Keratinocyte (primary cell): Measurements from ENCODE around the gene MAP7D2. TPM values are rescaled to one million over a fixed set of nuclear protein-coding genes. Genes with fewer than 3 reads are reported as not detected.

Experiments used
- DNase-seq: peaks from one replicate; pipeline ENCODE4 v3.0.0-alpha.2; 2011; ENCODE audit warnings: low read depth, missing footprints, low spot score
- FAIRE-seq: peaks from 2 replicates; lab custom pipeline; 2011; peaks lifted over from hg19 to GRCh38; lab: Jason Lieb, UNC
- H2AFZ ChIP-seq: 2 replicates; pipeline ENCODE4 v1.6.0; 2012; ENCODE audit warnings: low read length, control low read depth, inconsistent platforms; ENCODE audit not compliant: control insufficient read depth
- H3K27ac ChIP-seq: 2 replicates; pipeline ENCODE4 v1.5.1; 2011; ENCODE audit warnings: low read length; ENCODE audit not compliant: control insufficient read depth, insufficient read depth
- H3K27me3 ChIP-seq: 3 replicates; pipeline ENCODE4 v1.6.0; 2011; ENCODE audit warnings: low read length; ENCODE audit not compliant: control insufficient read depth, insufficient read depth; ENCODE audit errors: extremely low read depth
- H3K36me3 ChIP-seq, 2 experiments: 2 replicates in 1 of 2; 3 replicates in 1 of 2; pipeline ENCODE4 v1.5.1; 2011; ENCODE audit warnings: low read length in 2 of 2, mild to moderate bottlenecking in 1 of 2; ENCODE audit not compliant: control insufficient read depth in 2 of 2, insufficient read depth in 2 of 2; ENCODE audit errors: extremely low read depth in 1 of 2
- H3K4me1 ChIP-seq: 3 replicates; pipeline ENCODE4 v1.5.1; 2011; ENCODE audit warnings: low read length; ENCODE audit not compliant: control insufficient read depth, insufficient read depth; ENCODE audit errors: extremely low read depth
- H3K4me2 ChIP-seq: 3 replicates; pipeline ENCODE4 v1.6.0; 2011; ENCODE audit warnings: low read depth, low read length; ENCODE audit not compliant: control insufficient read depth, insufficient read depth; ENCODE audit errors: extremely low read depth
- H3K4me3 ChIP-seq, 3 experiments: fragments of 200-600 bp in 1 of 3; sonication (generic) in 1 of 3; 2 replicates in 2 of 3; 3 replicates in 1 of 3; pipeline ENCODE4 v1.5.1; 2011 to 2016; ENCODE audit warnings: low read length in 3 of 3, mild to moderate bottlenecking in 3 of 3, control low read depth in 2 of 3, inconsistent platforms in 1 of 3, low read depth in 1 of 3, mixed read lengths in 1 of 3, mixed run types in 1 of 3, moderate library complexity in 1 of 3; ENCODE audit not compliant: control insufficient read depth in 2 of 3, insufficient read depth in 2 of 3; ENCODE audit errors: extremely low read depth in 1 of 3
- H3K79me2 ChIP-seq: 2 replicates; pipeline ENCODE4 v1.6.0; 2012; ENCODE audit warnings: low read length; ENCODE audit not compliant: control insufficient read depth, insufficient read depth
- H3K9ac ChIP-seq: 3 replicates; pipeline ENCODE4 v1.6.0; 2011; ENCODE audit warnings: low read length; ENCODE audit not compliant: control insufficient read depth, insufficient read depth; ENCODE audit errors: extremely low read depth
- H3K9me1 ChIP-seq: 3 replicates; pipeline ENCODE4 v1.6.0; 2011; ENCODE audit warnings: low read length; ENCODE audit not compliant: control insufficient read depth, insufficient read depth; ENCODE audit errors: extremely low read depth
- H3K9me3 ChIP-seq: 2 replicates; pipeline ENCODE4 v1.5.1; 2012; ENCODE audit warnings: low read depth, low read length; ENCODE audit not compliant: control insufficient read depth
- H4K20me1 ChIP-seq: 3 replicates; pipeline ENCODE4 v1.6.0; 2011; ENCODE audit warnings: low read length; ENCODE audit not compliant: control insufficient read depth, insufficient read depth; ENCODE audit errors: extremely low read depth
- EZH2 ChIP-seq: IDR thresholded peaks from one replicate; pipeline ENCODE4 v1.6.1; 2012; ENCODE audit warnings: inconsistent platforms, mild to moderate bottlenecking, low read length, moderate library complexity
- dilution Hi-C: fragments of 300-500 bp; cut with MboI; formaldehyde crosslinking; loops from one replicate; pipeline ENCODE4 v1.7.0; 2020; ENCODE audit warnings: low sequenced_read_pairs; ENCODE audit not compliant: extremely low pct_ligation_motif_present
- polyA plus RNA-seq, 5 experiments: library from polyadenylated mRNA; depleted of rRNA in 3 of 5; stranded (reverse) in 3 of 5; stranded (forward) in 1 of 5; unstranded in 1 of 5; fragments of >200 nt; gene quantifications; 1 replicate in 1 of 5; 2 replicates in 3 of 5; 3 replicates in 1 of 5; pipeline versions ENCODE4 v1.2.1 to v1.2.3, GENCODE V29; 2011 to 2012; ENCODE audit warnings: missing spikeins in 2 of 5, low read depth in 1 of 5, low replicate concordance in 1 of 5
- TF ChIP-seq, protein P1 (sequence below), 3 experiments: IDR thresholded peaks in 1 of 3; conservative IDR thresholded peaks in 1 of 3; optimal IDR thresholded peaks in 1 of 3; 2 replicates in 2 of 3; 3 replicates in 1 of 3; pipeline versions ENCODE3 to v1.5.1; 2011; ENCODE audit warnings: low read length in 3 of 3, mild to moderate bottlenecking in 3 of 3, moderate library complexity in 2 of 3, control low read depth in 1 of 3, inconsistent platforms in 1 of 3; ENCODE audit not compliant: insufficient read depth in 2 of 3; ENCODE audit errors: extremely low read depth in 1 of 3

Gene MAP7D2
- polyA plus RNA-seq, 1 donor (not counting 4 experiments of a cell fraction or from before 2014, with no cell fraction given), result 0.76 TPM

- Histone ChIP-seq H3K79me2 (no peaks in the 10 kb centered on the region), H3K9ac (no peak overlapping the region), H2AFZ (peak overlapping the region; percentile 22), H3K4me2 (peak overlapping the region; percentile 45), H3K4me3 (peak overlapping the region in 2 of 3 experiments; percentile 6 to 35), H3K27me3 (peaks cover 9% of the 10 kb centered on the region), H3K36me3 (no peaks in the 10 kb centered on the region), H3K9me1 (no peaks in the 10 kb centered on the region), H3K4me1 (peaks cover 9% of the 10 kb centered on the region), H4K20me1 (no peaks in the 10 kb centered on the region), H3K9me3 (peaks cover 5% of the 10 kb centered on the region), H3K27ac (no peak overlapping the region)
- FAIRE-seq (no peak), DNase-seq (no peak)
- no peak for TF ChIP-seq EZH2
- TF ChIP-seq, protein P1, sequence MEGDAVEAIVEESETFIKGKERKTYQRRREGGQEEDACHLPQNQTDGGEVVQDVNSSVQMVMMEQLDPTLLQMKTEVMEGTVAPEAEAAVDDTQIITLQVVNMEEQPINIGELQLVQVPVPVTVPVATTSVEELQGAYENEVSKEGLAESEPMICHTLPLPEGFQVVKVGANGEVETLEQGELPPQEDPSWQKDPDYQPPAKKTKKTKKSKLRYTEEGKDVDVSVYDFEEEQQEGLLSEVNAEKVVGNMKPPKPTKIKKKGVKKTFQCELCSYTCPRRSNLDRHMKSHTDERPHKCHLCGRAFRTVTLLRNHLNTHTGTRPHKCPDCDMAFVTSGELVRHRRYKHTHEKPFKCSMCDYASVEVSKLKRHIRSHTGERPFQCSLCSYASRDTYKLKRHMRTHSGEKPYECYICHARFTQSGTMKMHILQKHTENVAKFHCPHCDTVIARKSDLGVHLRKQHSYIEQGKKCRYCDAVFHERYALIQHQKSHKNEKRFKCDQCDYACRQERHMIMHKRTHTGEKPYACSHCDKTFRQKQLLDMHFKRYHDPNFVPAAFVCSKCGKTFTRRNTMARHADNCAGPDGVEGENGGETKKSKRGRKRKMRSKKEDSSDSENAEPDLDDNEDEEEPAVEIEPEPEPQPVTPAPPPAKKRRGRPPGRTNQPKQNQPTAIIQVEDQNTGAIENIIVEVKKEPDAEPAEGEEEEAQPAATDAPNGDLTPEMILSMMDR (optimal IDR thresholded peaks at IDR 0.05 in 1 of 3, IDR thresholded peaks at IDR 0.05 in 1 of 3, conservative IDR thresholded peaks at IDR 0.05 in 1 of 3; ENCODE audit: extremely low read depth in 1 of 3, insufficient read depth in 2 of 3, low read length in 3 of 3), result no peak
- dilution Hi-C loops, result no loop called here
Observed at GRCh38 chrX:20116087-20116576, 575 bp downstream of the MAP7D2 start.

DNA sequence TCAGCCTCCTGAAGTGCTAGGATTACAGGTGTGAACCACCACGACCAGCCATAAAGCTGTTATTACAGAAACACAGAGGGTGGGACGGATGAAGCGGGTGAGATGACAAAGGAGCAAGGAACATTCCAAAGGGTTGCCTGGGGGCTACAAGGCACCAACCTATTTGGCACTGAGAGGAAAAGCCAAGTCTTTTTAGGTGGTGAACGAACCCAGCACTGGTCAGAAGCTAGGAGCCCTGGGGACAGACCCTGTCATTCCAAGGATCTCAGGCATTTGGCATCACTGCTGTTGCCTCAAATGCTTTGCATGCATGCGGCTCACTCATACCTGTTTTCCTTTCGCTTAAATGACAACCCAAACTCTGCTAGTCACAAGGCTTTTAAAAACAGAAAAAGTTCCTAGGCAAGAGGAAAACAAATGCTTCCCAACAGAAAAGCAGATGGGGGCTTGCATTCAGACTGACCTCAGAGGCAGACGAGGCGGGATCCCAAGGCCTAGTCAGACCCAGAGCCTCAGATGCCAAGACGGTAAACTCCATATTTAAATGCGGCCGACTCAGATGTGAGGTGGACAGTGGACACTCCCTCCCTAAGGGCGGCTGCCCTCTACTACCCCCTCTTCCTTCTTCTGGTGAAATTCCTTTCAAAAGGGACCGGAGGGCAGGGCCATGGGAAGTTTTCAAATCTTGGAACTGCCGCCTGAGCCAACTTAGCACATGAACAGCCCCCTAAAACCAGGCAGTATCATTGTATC is 4.5 kb downstream of the MAP7D2 start:
- no peaks in the 10 kb centered on the region for H3K36me3 ChIP-seq
- no peaks in the 10 kb centered on the region for H4K20me1 ChIP-seq
- peaks cover 4% of the 10 kb centered on the region for H3K9me3 ChIP-seq
- H3K4me1 ChIP-seq, result no peaks in the 10 kb centered on the region
- no peak overlapping the region for H3K4me2 ChIP-seq
- H3K27ac ChIP-seq, result no peak overlapping the region
- no peak overlapping the region for H3K4me3 ChIP-seq
- no peak for TF ChIP-seq EZH2
- TF ChIP-seq, protein P1 (optimal IDR thresholded peaks at IDR 0.05 in 1 of 3, IDR thresholded peaks at IDR 0.05 in 1 of 3, conservative IDR thresholded peaks at IDR 0.05 in 1 of 3; ENCODE audit: extremely low read depth in 1 of 3, insufficient read depth in 2 of 3, low read length in 3 of 3), result no peak
- no peak for DNase-seq
- H3K79me2 ChIP-seq, result no peaks in the 10 kb centered on the region
- dilution Hi-C loops, result no loop called here
- peaks cover 9% of the 10 kb centered on the region for H3K27me3 ChIP-seq
- no peak overlapping the region for H2AFZ ChIP-seq
- H3K9ac ChIP-seq, result no peak overlapping the region
- FAIRE-seq, result no peak
- H3K9me1 ChIP-seq, result no peaks in the 10 kb centered on the region
